ENCODE results near the gene CCSAP. TPM values are rescaled to one million over a fixed set of nuclear protein-coding genes. Genes with fewer than 3 reads are reported as not detected.

Gene CCSAP
- total and polyA plus RNA-seq, 10 of the 15 experiments (the other 5 are each of a cell fraction or from before 2014, with no cell fraction given): 0.75 to 3.4 (median 2.8) TPM

- H2AFZ ChIP-seq (ENCODE audit: control insufficient read depth, low read depth, low read length): no peak overlapping the region
- peaks cover 1 to 4% of the 10 kb centered on the region in 2 experiments; a peak in 2 of 4 replicates for H3K27me3 ChIP-seq (replicated peaks in 1 of 2; ENCODE audit: control insufficient read depth in 2 of 2, insufficient read depth in 2 of 2, low read length in 1 of 2)
- POLR2A ChIA-PET: interaction anchor here (0.5 kb wide), 1 partner anchor 136 kb away, joined by 4 read pairs; no protein-coding TSS in a partner anchor
- no peak overlapping the region for H3K27ac ChIP-seq (ENCODE audit: control insufficient read depth, insufficient read depth)
- SMC1A ChIA-PET (ENCODE audit: uncharacterized antibody, unreplicated experiment): no interaction called here
- DNase-seq (ENCODE audit: low read depth, low spot score): no peak
- intact Hi-C loops (cut with micrococcal nuclease; ENCODE audit: unreplicated experiment): no loop called here
- H3K36me3 ChIP-seq (ENCODE audit: control insufficient read depth in 2 of 2, insufficient read depth in 2 of 2, low read length in 1 of 2): no peaks in the 10 kb centered on the region
- no peak for FAIRE-seq
- RAD21 ChIA-PET (ENCODE audit: unreplicated experiment): no interaction called here
- no peaks in the 10 kb centered on the region for H3K9me3 ChIP-seq (replicated peaks; ENCODE audit: control insufficient read depth, insufficient read depth, low read length)
- in situ Hi-C loops (cut with MboI): no loop called here
- 10% methylated on average over 7 of the region's 7 CpGs for WGBS (ENCODE audit: insufficient coverage, insufficient replicate concordance, low lambda C conversion rate, missing lambda C conversion rate)
- no peaks in the 10 kb centered on the region for H4K20me1 ChIP-seq (ENCODE audit: control insufficient read depth, insufficient read depth)
- TF ChIP-seq PBX3 (IDR thresholded peaks at IDR 0.05; ENCODE audit: insufficient replicate concordance, low read depth, low read length): no peak
- TF ChIP-seq BCL3 (IDR thresholded peaks at IDR 0.05; ENCODE audit: borderline replicate concordance, insufficient read depth, low read depth, low read length, poor library complexity, severe bottlenecking): no peak
- no peak for TF ChIP-seq MTA3 (IDR thresholded peaks at IDR 0.05; ENCODE audit: borderline replicate concordance, low read length)
- no peak for TF ChIP-seq SMAD1 (IDR thresholded peaks at IDR 0.05; ENCODE audit: low read depth, partially characterized antibody)
- no peak overlapping the region for H3K4me3 ChIP-seq
- H3K9ac ChIP-seq (ENCODE audit: control insufficient read depth, insufficient read depth, low read length): no peak overlapping the region
- no peaks in the 10 kb centered on the region for H3K4me1 ChIP-seq (ENCODE audit: control insufficient read depth, insufficient read depth, low read length)
- H3K79me2 ChIP-seq (ENCODE audit: control insufficient read depth, insufficient read depth, low read length): no peaks in the 10 kb centered on the region
- no peak overlapping the region for H3K4me2 ChIP-seq (ENCODE audit: control insufficient read depth, insufficient read depth)
- CTCF ChIA-PET: interaction anchor here (2.0 kb wide), 1 partner anchor 97 kb away, joined by 6 read pairs; no protein-coding TSS in a partner anchor
- no peak for ATAC-seq
- BruUV-seq (replicated peaks): no TSS peak
Measured at GRCh38 chr1:229384822-229385221, 42.0 kb upstream of the CCSAP start.

Data from GM12878 (cell line).